Measurements from ENCODE around the gene PPP1R3E.
"Not testable (repeated sequence)": the region's sequence is repeated elsewhere in the genome, so short reads cannot be mapped to it uniquely, and the experiment has no call there.

Gene PPP1R3E

DNA sequence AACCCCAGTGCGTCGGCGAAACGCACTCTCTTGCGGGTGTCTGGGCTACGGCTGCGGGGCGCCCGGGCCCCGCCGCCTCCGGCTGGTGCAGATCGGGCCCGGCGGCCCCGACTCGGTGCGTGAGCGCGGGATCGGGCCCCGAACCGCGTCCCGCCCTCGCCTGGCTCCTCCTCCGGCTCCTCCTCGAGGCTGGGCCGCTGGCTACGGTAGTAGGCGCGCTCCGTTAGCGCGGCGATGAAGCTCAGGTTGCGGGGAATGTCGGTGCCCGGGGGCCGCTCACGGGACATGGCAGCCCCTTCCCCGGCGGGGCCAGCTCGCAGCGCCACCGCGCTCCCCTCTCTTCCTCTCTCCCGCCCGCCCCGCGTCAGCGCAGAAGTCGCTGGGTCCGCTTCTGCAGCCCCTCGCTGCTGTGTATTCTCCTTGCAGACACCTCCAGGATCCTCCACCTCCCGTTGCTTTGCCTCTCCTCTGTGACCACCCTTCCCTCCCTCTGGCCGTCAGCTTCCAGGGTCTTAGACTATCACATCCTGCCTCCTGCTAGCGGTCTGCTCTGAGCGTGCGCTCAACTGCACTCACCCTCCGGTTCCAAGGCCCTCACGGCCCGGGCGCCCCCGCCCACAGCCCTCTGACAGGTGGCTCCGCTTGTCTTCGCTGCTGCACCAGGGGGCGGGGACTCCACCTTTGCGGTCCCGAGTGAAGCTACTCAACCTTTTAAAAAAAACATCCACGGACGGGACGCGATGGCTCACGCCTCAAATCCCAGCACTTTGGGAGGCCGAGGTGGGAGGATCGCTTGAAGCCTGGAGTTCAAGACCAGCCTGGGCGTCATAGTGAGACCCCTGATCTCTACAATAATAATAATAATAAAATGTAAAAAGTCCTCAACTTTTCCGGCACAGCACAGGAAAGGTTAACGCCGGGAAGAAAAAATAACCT lies at the start of gene PPP1R3E:
PPP1R3E (minus strand) TSS at position 570 of the 936 bp plus-strand sequence; CDS start at position 287, 283 bp downstream.
- peak; percentile 87 to 88 for DNase-seq

DNA sequence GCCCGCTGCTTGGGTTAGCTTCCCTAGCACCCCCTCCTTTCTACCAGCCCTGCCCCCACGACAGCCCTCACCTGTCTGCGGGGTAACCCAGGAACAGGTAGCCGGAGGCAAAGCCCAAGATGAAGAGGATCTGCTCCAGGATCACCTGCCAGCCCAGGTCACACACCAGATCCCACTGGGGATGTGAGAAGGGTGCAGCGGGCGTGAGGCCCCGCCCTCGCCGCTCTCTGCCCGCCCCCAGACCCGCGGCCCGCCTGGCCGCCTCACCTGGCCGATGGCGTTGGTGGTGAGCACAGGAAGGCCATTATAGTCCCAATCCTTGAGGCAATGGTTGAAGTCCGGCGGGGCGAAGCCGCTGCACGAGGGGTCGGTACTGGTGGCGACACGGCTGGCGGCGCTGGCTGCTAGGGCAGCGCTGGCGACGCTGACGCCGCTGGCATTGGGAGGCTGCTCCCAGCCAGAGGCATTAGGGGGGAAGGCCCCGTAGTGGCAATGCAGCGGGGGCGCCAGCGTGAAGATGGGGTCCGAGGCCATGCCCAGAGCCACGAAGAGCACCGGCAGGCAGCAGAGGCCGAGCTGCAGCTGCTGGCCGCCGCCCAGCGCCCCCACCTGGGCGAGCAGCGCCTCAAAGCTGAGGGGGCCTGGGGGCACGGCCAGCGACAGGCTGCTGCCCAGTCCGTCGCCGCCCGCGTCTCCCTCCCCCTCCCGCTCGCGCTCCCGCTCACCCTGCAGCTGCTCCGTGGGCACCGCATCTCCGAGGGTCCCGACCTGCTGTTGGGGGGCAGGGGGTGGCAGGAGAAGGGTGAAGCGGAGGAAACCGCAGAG lies 49.2 kb upstream of the PPP1R3E start:
- DNase-seq, result no peak

- no peak for DNase-seq
These were observed 46.6 kb upstream of the PPP1R3E start for GRCh38 chr14:23349156-23349845.

GRCh38 chr14:23348297-23348655 lies 45.6 kb upstream of the PPP1R3E start:
- no peak for DNase-seq

- DNase-seq, result no peak
These were observed 45.0 kb upstream of the PPP1R3E start for GRCh38 chr14:23347406-23348296.

DNA sequence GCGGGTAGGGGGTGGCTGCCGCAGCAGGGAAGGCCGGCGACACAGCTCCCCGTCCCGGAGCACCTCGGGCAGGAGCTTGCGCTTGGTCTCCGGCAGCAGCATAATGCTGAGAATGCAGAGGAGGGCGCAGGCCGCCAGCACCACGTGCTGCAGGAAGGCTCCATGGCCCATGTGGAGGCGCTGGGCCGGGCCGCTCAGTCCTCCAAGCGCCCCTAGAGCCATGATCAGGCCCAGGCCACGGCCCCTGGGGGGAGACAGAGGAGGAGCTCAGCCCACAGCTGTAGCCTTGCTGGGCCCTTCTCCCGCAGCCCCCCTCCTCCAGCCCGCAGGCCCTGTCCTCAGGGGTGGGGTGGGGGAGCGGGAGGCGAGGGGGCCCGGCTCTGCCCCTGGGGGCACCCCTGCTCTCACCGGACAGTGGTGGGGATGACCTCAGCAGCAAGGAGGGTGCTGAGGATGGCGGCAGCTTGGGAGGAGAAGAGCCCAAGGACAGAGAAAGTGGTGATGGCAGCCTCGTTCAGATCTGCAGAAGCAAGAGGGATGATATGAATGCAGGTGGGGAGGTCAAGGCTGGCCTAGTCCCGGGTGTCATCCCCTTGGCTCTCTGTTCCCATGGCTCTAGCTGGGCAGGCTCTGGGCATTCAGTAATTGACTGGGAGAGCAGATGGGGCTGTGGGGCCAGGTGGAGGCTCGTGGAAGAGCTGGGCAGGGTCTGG lies 44.2 kb upstream of the PPP1R3E start:
- DNase-seq, result no peak

GRCh38 chr14:23345987-23346692 lies 43.5 kb upstream of the PPP1R3E start:
- DNase-seq, result no peak

- DNase-seq, result no peak
These were observed 41.8 kb upstream of the PPP1R3E start for GRCh38 chr14:23344481-23344880.

GRCh38 chr14:23339506-23340268 lies 37.0 kb upstream of the PPP1R3E start:
- no peak for DNase-seq

GRCh38 chr14:23335623-23336022 lies 33.0 kb upstream of the PPP1R3E start:
- DNase-seq, result no peak

DNA sequence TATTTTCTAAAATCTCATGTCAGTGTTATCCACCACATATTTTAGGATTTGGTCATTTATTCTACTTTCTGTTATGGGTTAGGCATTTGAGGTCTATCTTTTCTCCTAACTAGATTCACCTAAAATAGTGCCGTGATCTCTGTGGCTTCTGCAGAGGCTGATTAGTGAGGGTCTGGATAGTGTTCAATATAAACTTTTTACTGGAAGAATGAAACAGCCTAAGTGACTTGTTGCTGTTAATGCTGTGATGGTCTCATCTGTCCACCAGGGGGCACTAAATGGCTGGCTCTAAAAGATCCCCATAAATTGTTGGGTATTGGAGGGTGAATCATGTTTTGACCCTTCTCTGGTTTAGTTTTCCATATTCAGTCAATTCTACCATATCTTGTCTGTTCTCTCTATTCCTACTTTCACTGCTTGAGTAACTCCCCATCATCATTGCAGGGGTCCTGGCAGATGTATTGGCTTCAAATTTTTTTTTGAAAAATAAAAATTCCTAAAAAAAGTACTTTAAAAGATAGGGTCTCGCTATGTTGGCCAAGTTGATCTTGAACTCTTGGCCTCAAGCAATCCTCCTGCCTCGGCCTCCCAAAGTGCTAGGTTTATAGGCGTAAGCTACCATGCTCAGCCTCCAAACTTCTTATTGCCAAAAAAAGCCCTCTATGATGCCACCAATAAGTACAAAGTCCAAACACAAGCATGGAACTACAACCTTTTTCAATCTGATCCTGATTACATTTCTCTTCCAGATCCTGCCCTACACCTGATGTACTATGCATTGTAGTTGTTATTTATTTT lies 25.5 kb upstream of the PPP1R3E start:
- DNase-seq, result peak; percentile 64 to 76

DNA sequence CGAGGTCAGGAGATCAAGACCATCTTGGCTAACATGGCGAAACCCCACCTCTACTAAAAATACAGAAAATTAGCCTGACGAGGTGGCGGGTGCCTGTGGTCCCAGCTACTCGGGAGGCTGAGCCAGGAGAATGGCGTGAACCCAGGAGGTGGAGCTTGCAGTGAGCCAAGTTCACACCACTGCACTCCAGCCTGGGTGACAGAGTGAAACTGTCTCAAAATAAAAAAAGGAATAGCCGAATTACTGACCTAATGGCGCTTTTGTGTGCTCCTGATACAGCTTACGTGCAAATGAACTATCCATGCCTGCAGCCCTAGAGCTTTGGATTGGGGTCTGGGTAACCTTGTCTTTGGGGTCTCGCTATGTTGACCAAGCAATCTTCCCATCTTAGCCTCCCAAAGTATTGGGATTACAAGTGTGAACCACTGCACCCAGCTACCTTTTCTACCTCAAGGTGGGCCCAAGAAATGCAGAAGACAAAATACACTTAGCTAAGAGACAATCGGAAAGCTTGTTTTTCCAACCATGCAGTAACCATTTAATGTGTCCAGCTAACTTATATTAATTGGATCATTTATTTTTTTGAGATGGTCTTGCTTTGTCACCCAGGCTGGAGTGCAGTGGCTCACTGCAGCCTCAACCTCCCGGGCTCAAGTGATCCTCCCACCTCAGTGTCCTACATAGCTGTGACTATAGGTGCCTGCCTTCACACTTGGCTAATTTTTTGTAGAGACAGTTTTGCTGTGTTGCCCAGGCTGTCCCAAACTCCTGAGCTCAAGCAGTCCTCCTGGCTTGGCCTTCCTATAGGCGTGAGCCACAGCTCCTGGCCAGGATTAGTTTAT lies 24.1 kb upstream of the PPP1R3E start:
- no peak for DNase-seq

DNA sequence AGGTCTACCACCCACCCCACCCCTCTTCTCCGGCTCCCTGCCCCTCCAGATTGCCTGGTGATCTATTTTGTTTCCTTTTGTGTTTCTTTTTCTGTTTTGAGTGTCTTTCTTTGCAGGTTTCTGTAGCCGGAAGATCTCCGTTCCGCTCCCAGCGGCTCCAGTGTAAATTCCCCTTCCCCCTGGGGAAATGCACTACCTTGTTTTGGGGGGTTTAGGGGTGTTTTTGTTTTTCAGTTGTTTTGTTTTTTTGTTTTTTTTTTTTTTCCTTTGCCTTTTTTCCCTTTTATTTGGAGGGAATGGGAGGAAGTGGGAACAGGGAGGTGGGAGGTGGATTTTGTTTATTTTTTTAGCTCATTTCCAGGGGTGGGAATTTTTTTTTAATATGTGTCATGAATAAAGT lies 23.1 kb upstream of the PPP1R3E start:
- not testable (repeated sequence) for DNase-seq

GRCh38 chr14:23324993-23325392 lies 22.3 kb upstream of the PPP1R3E start:
- DNase-seq, result no peak

DNA sequence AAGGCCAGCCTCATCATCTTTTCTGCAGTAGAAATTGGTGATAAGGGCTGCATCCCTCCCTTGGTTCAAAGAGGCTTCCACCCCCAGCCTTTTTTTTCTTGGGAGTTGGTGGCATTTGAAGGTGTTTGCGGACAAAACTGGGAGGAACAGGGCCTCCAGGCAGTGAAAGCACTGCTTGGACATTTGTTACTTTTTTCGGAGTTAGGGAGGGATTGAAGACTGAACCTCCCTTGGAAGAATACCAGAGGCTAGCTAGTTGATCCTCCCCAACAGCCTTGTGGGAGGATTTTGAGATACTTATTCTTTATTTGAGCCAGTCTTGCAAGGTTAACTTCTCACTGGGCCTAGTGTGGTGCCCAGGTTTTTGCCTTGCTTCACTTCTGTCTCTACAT lies 21.8 kb upstream of the PPP1R3E start:
- no peak for DNase-seq

- DNase-seq, result no peak
These were observed 21.3 kb upstream of the PPP1R3E start for GRCh38 chr14:23323838-23324454.

Data from CD4-positive, alpha-beta T cell treated with Interleukin-1 beta for 1 hour (primary cell).